GM12878 (cell line): Measurements from ENCODE around the gene NRSN2. TPM values are rescaled to one million over a fixed set of nuclear protein-coding genes. Genes with fewer than 3 reads are reported as not detected.

Experiments
- ATAC-seq: fragments of 200-7000 bp; cut with Tn5 transposase; 3 replicates; pipeline ENCODE4 v1.9.1; 2020; ENCODE audit warnings: mild to moderate bottlenecking, moderate library complexity
- BruUV-seq: library from RNA; stranded (reverse); fragments of 400-500 nt; replicated peaks from 2 replicates; lab custom pipeline; 2021; lab: Mats Ljungman, UMichigan
- CTCF ChIA-PET: fragments of 300-600 bp; sonication (Branson Sonifier 250); formaldehyde crosslinking; extraction: SDS; loops from one replicate; lab custom pipeline; 2021; ENCODE audit warnings: inconsistent platforms; lab: Yijun Ruan, JAX
- POLR2A ChIA-PET: fragments of 350-600 bp; formaldehyde crosslinking; extraction: SDS; loops from one replicate; lab custom pipeline; 2021; ENCODE audit warnings: inconsistent platforms; lab: Charles Lee
- RAD21 ChIA-PET: fragments of 300-600 bp; sonication (Branson Sonifier 250); formaldehyde crosslinking; loops from one replicate; lab custom pipeline; 2023; ENCODE audit warnings: antibody characterized with exemption; ENCODE audit not compliant: unreplicated experiment; lab: Charles Lee
- SMC1A ChIA-PET: fragments of 300-600 bp; sonication (Branson Sonifier 250); formaldehyde crosslinking; loops from one replicate; lab custom pipeline; 2023; ENCODE audit not compliant: unreplicated experiment, uncharacterized antibody; lab: Charles Lee
- DNase-seq: peaks from one replicate; pipeline ENCODE4 v3.0.0-alpha.2; 2011; ENCODE audit warnings: low read depth, low spot score
- FAIRE-seq: peaks from 3 replicates; lab custom pipeline; 2011; peaks lifted over from hg19 to GRCh38; lab: Jason Lieb, UNC
- H2AFZ ChIP-seq: 2 replicates; pipeline ENCODE4 v1.6.0; 2011; ENCODE audit warnings: low read depth, low read length, control low read depth; ENCODE audit not compliant: control insufficient read depth
- H3K27ac ChIP-seq: 2 replicates; pipeline ENCODE4 v1.5.1; 2011; ENCODE audit warnings: control low read depth; ENCODE audit not compliant: control insufficient read depth, insufficient read depth
- H3K27me3 ChIP-seq, 2 experiments: replicated peaks in 1 of 2; 2 replicates each; pipeline versions ENCODE4 v1.6.0 to v1.6.1; 2011; ENCODE audit warnings: low read length in 1 of 2; ENCODE audit not compliant: control insufficient read depth in 2 of 2, insufficient read depth in 2 of 2
- H3K36me3 ChIP-seq, 2 experiments: 2 replicates each; pipeline ENCODE4 v1.5.1; 2011; ENCODE audit warnings: low read length in 1 of 2; ENCODE audit not compliant: control insufficient read depth in 2 of 2, insufficient read depth in 2 of 2
- H3K4me1 ChIP-seq: 2 replicates; pipeline ENCODE4 v1.6.1; 2011; ENCODE audit warnings: mild to moderate bottlenecking, low read length, moderate library complexity, mixed read lengths; ENCODE audit not compliant: control insufficient read depth, insufficient read depth
- H3K4me2 ChIP-seq: 2 replicates; pipeline ENCODE4 v1.6.0; 2011; ENCODE audit warnings: control low read depth; ENCODE audit not compliant: control insufficient read depth, insufficient read depth
- H3K4me3 ChIP-seq: fragments of 200-600 bp; sonication (generic); 2 replicates; pipeline ENCODE4 v1.5.1; 2016
- H3K79me2 ChIP-seq: 2 replicates; pipeline ENCODE4 v1.6.0; 2011; ENCODE audit warnings: low read length; ENCODE audit not compliant: control insufficient read depth, insufficient read depth
- H3K9ac ChIP-seq: 2 replicates; pipeline ENCODE4 v1.8.0; 2011; ENCODE audit warnings: low read length, control low read depth, mixed read lengths; ENCODE audit not compliant: control insufficient read depth, insufficient read depth
- H3K9me3 ChIP-seq: replicated peaks from 3 replicates; pipeline ENCODE4 v1.5.1; 2011; ENCODE audit warnings: mild to moderate bottlenecking, low read length; ENCODE audit not compliant: control insufficient read depth, insufficient read depth
- H4K20me1 ChIP-seq: 2 replicates; pipeline ENCODE4 v1.6.0; 2011; ENCODE audit not compliant: control insufficient read depth, insufficient read depth
- BCL11A ChIP-seq: IDR thresholded peaks from 2 replicates; pipeline ENCODE4 v1.6.1; 2011; ENCODE audit warnings: low read depth, low read length
- CHD2 ChIP-seq: IDR thresholded peaks from 2 replicates; pipeline ENCODE4 v1.6.1; 2011; ENCODE audit warnings: low read depth, low read length, improper control_type of control experiment, borderline replicate concordance
- FOXK2 ChIP-seq: fragments of 450-650 bp; IDR thresholded peaks from 2 replicates; pipeline ENCODE4 v1.6.1; 2017; ENCODE audit warnings: mild to moderate bottlenecking, moderate library complexity
- FOXM1 ChIP-seq: IDR thresholded peaks from 2 replicates; pipeline ENCODE4 v1.6.1; 2012; ENCODE audit warnings: low read depth, mild to moderate bottlenecking, inconsistent platforms, low read length, moderate library complexity
- HDAC2 ChIP-seq: fragments of 200-600 bp; sonication (generic); IDR thresholded peaks from 2 replicates; pipeline ENCODE4 v1.6.1; 2017
- JUND ChIP-seq: IDR thresholded peaks from 2 replicates; pipeline ENCODE4 v1.6.1; 2012; ENCODE audit warnings: low read depth, mild to moderate bottlenecking, low read length, improper control_type of control experiment, moderate library complexity
- MYC ChIP-seq: IDR thresholded peaks from 2 replicates; pipeline ENCODE4 v1.6.1; 2011; ENCODE audit warnings: mild to moderate bottlenecking, low read length, moderate library complexity, inconsistent platforms; ENCODE audit not compliant: insufficient read depth, insufficient replicate concordance, insufficient read length, severe bottlenecking
- NFIC ChIP-seq: IDR thresholded peaks from 2 replicates; pipeline ENCODE4 v1.6.1; 2012; ENCODE audit warnings: low read depth, mild to moderate bottlenecking, inconsistent platforms, low read length, moderate library complexity
- NR2C2 ChIP-seq: IDR thresholded peaks from 2 replicates; pipeline ENCODE4 v1.6.1; 2011; ENCODE audit warnings: borderline replicate concordance, low read depth; ENCODE audit not compliant: control insufficient read depth, insufficient read length
- POLR2AphosphoS5 ChIP-seq: IDR thresholded peaks from 2 replicates; pipeline ENCODE4 v1.6.1; 2011; ENCODE audit warnings: mild to moderate bottlenecking, low read length, inconsistent platforms
- POU2F2 ChIP-seq: IDR thresholded peaks from 3 replicates; pipeline ENCODE4 v1.6.1; 2011; ENCODE audit warnings: low read depth, mild to moderate bottlenecking, low read length, borderline replicate concordance
- SMAD1 ChIP-seq: fragments of 450-650 bp; IDR thresholded peaks from 2 replicates; pipeline ENCODE4 v1.6.1; 2018; ENCODE audit warnings: mild to moderate bottlenecking, low read depth; ENCODE audit not compliant: partially characterized antibody
- SREBF2 ChIP-seq: IDR thresholded peaks from 2 replicates; pipeline ENCODE4 v1.6.1; 2012; ENCODE audit warnings: mild to moderate bottlenecking, low read length
- TAF1 ChIP-seq: IDR thresholded peaks from 2 replicates; pipeline ENCODE4 v1.6.1; 2011; ENCODE audit warnings: mild to moderate bottlenecking, low read depth, low read length, borderline replicate concordance
- YY1 ChIP-seq: IDR thresholded peaks from 2 replicates; pipeline ENCODE4 v1.6.1; 2011; ENCODE audit warnings: low read depth, mild to moderate bottlenecking, low read length
- WGBS: methylation state at CpG from one replicate; pipeline ENCODE4 v1.1.6; 2016; ENCODE audit warnings: low lambda C conversion rate; ENCODE audit not compliant: insufficient replicate concordance, insufficient coverage; ENCODE audit errors: missing lambda C conversion rate; 5-methylcytosine and 5-hydroxymethylcytosine counted together
- in situ Hi-C: fragments of 300-500 bp; cut with MboI; formaldehyde crosslinking; loops from 9 replicates; pipeline ENCODE4 v1.14.3; 2018; ENCODE audit warnings: mixed read lengths
- intact Hi-C: fragments of 100-400 bp; cut with micrococcal nuclease; formaldehyde crosslinking; loops from one replicate; pipeline ENCODE4 v1.14.2; 2022; ENCODE audit not compliant: unreplicated experiment
- polyA plus RNA-seq, 11 experiments: library from polyadenylated mRNA; depleted of rRNA in 4 of 11; unstranded in 6 of 11; stranded (reverse) in 5 of 11; fragments of >200 nt; fragmentation: Nextera tagmentation in 4 of 11; fragmentation: Illumina TruSeq in 1 of 11; extraction: Ambion mirVana in 4 of 11; extraction: Trizol in 1 of 11; gene quantifications; 1 replicate in 1 of 11; 2 replicates in 10 of 11; pipeline versions ENCODE4 v1.2.1 to v1.2.3, GENCODE V29; 2011 to 2016; ENCODE audit warnings: inconsistent platforms in 2 of 11, missing spikeins in 2 of 11, low read depth in 1 of 11
- total RNA-seq, 4 experiments: library from RNA; depleted of rRNA in 3 of 4; stranded (reverse); fragments of >200 nt in 3 of 4; fragmentation: Illumina TruSeq in 1 of 4; extraction: Trizol in 1 of 4; gene quantifications; 2 replicates each; pipeline versions ENCODE4 v1.2.1 to v1.2.3, GENCODE V29; 2013 to 2021
- TF ChIP-seq, protein P1 (sequence below): fragments of 150-350 bp; IDR thresholded peaks from 2 replicates; pipeline ENCODE4 v1.6.1; 2014; ENCODE audit warnings: mild to moderate bottlenecking, low read depth, low read length
- TF ChIP-seq, protein P2 (sequence below): fragments of 450-650 bp; conservative IDR thresholded peaks from 2 replicates; pipeline ENCODE4 v1.6.1; 2017; ENCODE audit warnings: mild to moderate bottlenecking, moderate library complexity

Gene NRSN2
- total and polyA plus RNA-seq, 10 of the 15 experiments (the other 5 are each of a cell fraction or from before 2014, with no cell fraction given) = 6.2 to 32.4 (median 13.0) TPM

DNA sequence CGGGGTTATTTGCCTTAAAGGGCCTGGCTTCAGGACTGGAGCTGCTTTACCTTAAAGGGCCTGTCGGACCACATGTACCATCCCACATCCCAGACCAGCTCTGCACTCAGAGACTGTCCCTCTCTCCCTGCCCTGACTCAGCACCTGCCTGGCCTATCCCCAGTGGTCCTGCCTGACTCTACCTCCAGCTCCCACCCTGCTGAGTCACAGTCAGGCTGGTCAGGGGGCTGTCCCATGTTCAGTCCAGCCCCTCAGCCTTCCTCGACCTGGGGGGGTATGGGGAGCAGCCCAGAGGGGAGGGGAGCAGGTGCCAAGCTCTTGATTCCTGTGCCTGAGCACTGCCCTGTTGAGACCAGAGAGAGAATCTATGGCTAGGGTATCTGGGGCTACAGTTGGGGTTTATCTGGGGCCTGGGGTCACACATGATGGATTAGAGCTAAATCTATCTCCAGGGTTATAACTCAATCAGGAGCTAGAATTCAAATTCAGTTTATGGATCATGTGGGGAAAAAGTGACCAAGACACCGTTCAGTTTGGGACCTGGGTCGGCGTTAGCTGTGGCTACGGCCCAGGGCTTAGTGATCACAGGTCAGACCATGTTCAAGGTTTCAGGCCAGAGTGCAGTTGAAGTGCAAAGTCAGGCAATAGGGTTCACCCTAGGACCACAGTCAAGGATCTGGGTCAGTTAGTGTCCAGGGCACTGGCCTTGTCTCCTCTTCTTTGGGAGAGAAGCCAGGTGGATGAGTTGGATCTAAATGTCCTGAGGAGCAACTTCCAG is 24.3 kb downstream of the NRSN2 start:
- peaks cover 7% of the 10 kb centered on the region for H3K4me1 ChIP-seq
- intact Hi-C loops = no loop called here
- FAIRE-seq = no peak
- no peaks in the 10 kb centered on the region for H3K9me3 ChIP-seq
- H3K27ac ChIP-seq = no peak overlapping the region
- in situ Hi-C loops = no loop called here
- SMC1A ChIA-PET = interaction anchor here (1.2 kb wide), 1 partner anchor 17 kb away, joined by 3 read pairs; no protein-coding TSS in a partner anchor
- CTCF ChIA-PET = interaction anchor here (1.0 to 1.3 kb wide), 2 partner anchors 16 to 67 kb away, joined by 3 to 4 read pairs; no protein-coding TSS in a partner anchor
- H4K20me1 ChIP-seq = no peaks in the 10 kb centered on the region
- no peak overlapping the region for H3K4me3 ChIP-seq
- WGBS = 53% methylated on average over 7 of the region's 7 CpGs
- no TSS peak for BruUV-seq
- RAD21 ChIA-PET = no interaction called here
- no peak for ATAC-seq
- H3K9ac ChIP-seq = no peak overlapping the region
- no peak for DNase-seq
- H2AFZ ChIP-seq = no peak overlapping the region
- POLR2A ChIA-PET = interaction anchor here (1.0 kb wide), 1 partner anchor 14 kb away, joined by 3 read pairs; no protein-coding TSS in a partner anchor
- H3K36me3 ChIP-seq = no peaks in the 10 kb centered on the region
- H3K4me2 ChIP-seq = no peak overlapping the region
- H3K79me2 ChIP-seq = no peaks in the 10 kb centered on the region
- H3K27me3 ChIP-seq = no peaks in the 10 kb centered on the region
- TF ChIP-seq NFIC (no peak), BCL11A (no peak), HDAC2 (no peak), MYC (no peak), FOXM1 (no peak), POU2F2 (no peak), JUND (no peak), NR2C2 (no peak), CHD2 (no peak), SMAD1 (no peak), TAF1 (no peak), POLR2AphosphoS5 (no peak), SREBF2 (no peak), YY1 (no peak), FOXK2 (no peak)
- TF ChIP-seq, protein P1, sequence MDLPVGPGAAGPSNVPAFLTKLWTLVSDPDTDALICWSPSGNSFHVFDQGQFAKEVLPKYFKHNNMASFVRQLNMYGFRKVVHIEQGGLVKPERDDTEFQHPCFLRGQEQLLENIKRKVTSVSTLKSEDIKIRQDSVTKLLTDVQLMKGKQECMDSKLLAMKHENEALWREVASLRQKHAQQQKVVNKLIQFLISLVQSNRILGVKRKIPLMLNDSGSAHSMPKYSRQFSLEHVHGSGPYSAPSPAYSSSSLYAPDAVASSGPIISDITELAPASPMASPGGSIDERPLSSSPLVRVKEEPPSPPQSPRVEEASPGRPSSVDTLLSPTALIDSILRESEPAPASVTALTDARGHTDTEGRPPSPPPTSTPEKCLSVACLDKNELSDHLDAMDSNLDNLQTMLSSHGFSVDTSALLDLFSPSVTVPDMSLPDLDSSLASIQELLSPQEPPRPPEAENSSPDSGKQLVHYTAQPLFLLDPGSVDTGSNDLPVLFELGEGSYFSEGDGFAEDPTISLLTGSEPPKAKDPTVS = no peak
- TF ChIP-seq, protein P2, sequence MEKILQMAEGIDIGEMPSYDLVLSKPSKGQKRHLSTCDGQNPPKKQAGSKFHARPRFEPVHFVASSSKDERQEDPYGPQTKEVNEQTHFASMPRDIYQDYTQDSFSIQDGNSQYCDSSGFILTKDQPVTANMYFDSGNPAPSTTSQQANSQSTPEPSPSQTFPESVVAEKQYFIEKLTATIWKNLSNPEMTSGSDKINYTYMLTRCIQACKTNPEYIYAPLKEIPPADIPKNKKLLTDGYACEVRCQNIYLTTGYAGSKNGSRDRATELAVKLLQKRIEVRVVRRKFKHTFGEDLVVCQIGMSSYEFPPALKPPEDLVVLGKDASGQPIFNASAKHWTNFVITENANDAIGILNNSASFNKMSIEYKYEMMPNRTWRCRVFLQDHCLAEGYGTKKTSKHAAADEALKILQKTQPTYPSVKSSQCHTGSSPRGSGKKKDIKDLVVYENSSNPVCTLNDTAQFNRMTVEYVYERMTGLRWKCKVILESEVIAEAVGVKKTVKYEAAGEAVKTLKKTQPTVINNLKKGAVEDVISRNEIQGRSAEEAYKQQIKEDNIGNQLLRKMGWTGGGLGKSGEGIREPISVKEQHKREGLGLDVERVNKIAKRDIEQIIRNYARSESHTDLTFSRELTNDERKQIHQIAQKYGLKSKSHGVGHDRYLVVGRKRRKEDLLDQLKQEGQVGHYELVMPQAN = no peak
